HepG2 (cell line): Measurements from ENCODE around the gene AFF1. TPM values are rescaled to one million over a fixed set of nuclear protein-coding genes. Genes with fewer than 3 reads are reported as not detected.

Experiments used
- ATF6 ChIP-seq: sonication (generic); formaldehyde crosslinking; conservative IDR thresholded peaks from 2 replicates; pipeline ENCODE4 v1.4.0; 2020; ENCODE audit warnings: missing genetic modification reagents
- CEBPG ChIP-seq: IDR thresholded peaks from 2 replicates; pipeline ENCODE4 v1.6.1; 2016
- CREB1 ChIP-seq, 2 experiments: fragments of 450-650 bp in 1 of 2; IDR thresholded peaks; 2 replicates each; pipeline ENCODE4 v1.6.1; 2016 to 2017; ENCODE audit warnings: control low read depth in 1 of 2, mild to moderate bottlenecking in 1 of 2, missing compliant biosample characterization in 1 of 2, missing genetic modification characterization in 1 of 2
- FOXO1 ChIP-seq: sonication (generic); formaldehyde crosslinking; IDR thresholded peaks from 2 replicates; pipeline ENCODE4 v1.4.0; 2020; ENCODE audit warnings: missing genetic modification reagents
- GATAD1 ChIP-seq: IDR thresholded peaks from 2 replicates; pipeline ENCODE4 v1.6.1; 2016; ENCODE audit warnings: missing genetic modification reagents, missing compliant biosample characterization
- JUND ChIP-seq: sonication (generic); formaldehyde crosslinking; IDR thresholded peaks from 2 replicates; pipeline ENCODE4 v1.8.0; 2022; ENCODE audit warnings: mild to moderate bottlenecking, missing genetic modification reagents
- MAZ ChIP-seq, 2 experiments: sonication (generic) in 1 of 2; formaldehyde crosslinking in 1 of 2; IDR thresholded peaks; 2 replicates each; pipeline versions ENCODE4 v1.5.0 to v1.6.1; 2012 to 2020; ENCODE audit warnings: low read depth in 2 of 2, mild to moderate bottlenecking in 2 of 2, borderline replicate concordance in 1 of 2, improper control_type of control experiment in 1 of 2, low read length in 1 of 2, missing genetic modification reagents in 1 of 2, moderate library complexity in 1 of 2
- MEF2D ChIP-seq: sonication (generic); formaldehyde crosslinking; IDR thresholded peaks from 2 replicates; pipeline ENCODE4 v1.5.1; 2020; ENCODE audit warnings: mild to moderate bottlenecking, missing genetic modification reagents
- MIXL1 ChIP-seq: IDR thresholded peaks from 2 replicates; pipeline ENCODE4 v1.6.1; 2016
- MXD1 ChIP-seq: sonication (generic); formaldehyde crosslinking; IDR thresholded peaks from 2 replicates; pipeline ENCODE4 v1.4.0; 2020; ENCODE audit warnings: mild to moderate bottlenecking, missing genetic modification reagents
- PITX1 ChIP-seq: sonication (generic); formaldehyde crosslinking; IDR thresholded peaks from 2 replicates; pipeline ENCODE4 v1.5.1; 2020; ENCODE audit warnings: mild to moderate bottlenecking, missing genetic modification reagents
- PTBP1 ChIP-seq: fragments of 200-400 bp; formaldehyde crosslinking; IDR thresholded peaks from 2 replicates; pipeline ENCODE4 v1.6.1; 2018; ENCODE audit warnings: low read length, low read depth; ENCODE audit not compliant: poor library complexity, severe bottlenecking
- RFX1 ChIP-seq: fragments of 450-650 bp; IDR thresholded peaks from 2 replicates; pipeline ENCODE4 v1.6.1; 2017
- SIX4 ChIP-seq: sonication (generic); formaldehyde crosslinking; IDR thresholded peaks from 2 replicates; pipeline ENCODE4 v1.4.0; 2020; ENCODE audit warnings: missing genetic modification reagents
- TCF12 ChIP-seq, 2 experiments: fragments of 450-650 bp in 1 of 2; sonication (generic) in 1 of 2; formaldehyde crosslinking in 1 of 2; IDR thresholded peaks; 2 replicates each; pipeline versions ENCODE4 v1.6.1 to v1.8.0; 2017 to 2022; ENCODE audit warnings: antibody characterized with exemption in 1 of 2, mild to moderate bottlenecking in 1 of 2, missing genetic modification reagents in 1 of 2, moderate library complexity in 1 of 2
- TCF7L2 ChIP-seq: IDR thresholded peaks from 2 replicates; pipeline ENCODE4 v1.6.1; 2011; ENCODE audit warnings: mild to moderate bottlenecking, low read depth, low read length, moderate library complexity
- TFE3 ChIP-seq: IDR thresholded peaks from 2 replicates; pipeline ENCODE4 v1.6.1; 2016
- ZBTB2 ChIP-seq: sonication (generic); formaldehyde crosslinking; IDR thresholded peaks from 2 replicates; pipeline ENCODE4 v1.8.0; 2022; ENCODE audit warnings: low read depth, missing genetic modification reagents
- ZBTB8A ChIP-seq: sonication (generic); formaldehyde crosslinking; IDR thresholded peaks from 2 replicates; pipeline ENCODE4 v1.4.0; 2020; ENCODE audit warnings: mild to moderate bottlenecking, low read depth, missing genetic modification reagents, borderline replicate concordance
- ZNF501 ChIP-seq: sonication (generic); formaldehyde crosslinking; IDR thresholded peaks from 2 replicates; pipeline ENCODE4 v1.5.1; 2020; ENCODE audit warnings: mild to moderate bottlenecking, moderate library complexity, missing genetic modification reagents
- ZNF567 ChIP-seq: sonication (generic); formaldehyde crosslinking; IDR thresholded peaks from 2 replicates; pipeline ENCODE4 v1.8.1; 2023; ENCODE audit warnings: mild to moderate bottlenecking, missing genetic modification reagents, borderline replicate concordance
- ZNF598 ChIP-seq: sonication (generic); formaldehyde crosslinking; IDR thresholded peaks from 2 replicates; pipeline ENCODE4 v1.5.1; 2020; ENCODE audit warnings: mild to moderate bottlenecking, missing genetic modification reagents, borderline replicate concordance
- ZNF784 ChIP-seq: sonication (generic); formaldehyde crosslinking; IDR thresholded peaks from 2 replicates; pipeline ENCODE4 v1.5.1; 2020; ENCODE audit warnings: missing genetic modification reagents, mild to moderate bottlenecking, borderline replicate concordance
- polyA plus RNA-seq, 8 experiments: library from polyadenylated mRNA; depleted of rRNA in 3 of 8; stranded (reverse) in 7 of 8; unstranded in 1 of 8; fragments of >200 nt; fragmentation: Illumina TruSeq in 4 of 8; extraction: Trizol in 4 of 8; gene quantifications; 2 replicates each; pipeline versions ENCODE4 v1.2.1 to v1.2.3, GENCODE V29; 2011 to 2016; ENCODE audit warnings: low read depth in 4 of 8, missing spikeins in 1 of 8, mixed read lengths in 1 of 8; ENCODE audit not compliant: insufficient read depth in 1 of 8
- total RNA-seq, 5 experiments: library from RNA; depleted of rRNA; stranded (reverse); fragments of >200 nt; fragmentation: Illumina TruSeq; extraction: Trizol; gene quantifications; 2 replicates each; pipeline ENCODE4 v1.2.3, GENCODE V29; 2016; ENCODE audit warnings: low read depth in 1 of 5

The AFF1 gene
- total and polyA plus RNA-seq, 2 of the 13 experiments (the other 11 are each of a cell fraction or from before 2014, with no cell fraction given): 15.5 to 15.9 TPM

DNA sequence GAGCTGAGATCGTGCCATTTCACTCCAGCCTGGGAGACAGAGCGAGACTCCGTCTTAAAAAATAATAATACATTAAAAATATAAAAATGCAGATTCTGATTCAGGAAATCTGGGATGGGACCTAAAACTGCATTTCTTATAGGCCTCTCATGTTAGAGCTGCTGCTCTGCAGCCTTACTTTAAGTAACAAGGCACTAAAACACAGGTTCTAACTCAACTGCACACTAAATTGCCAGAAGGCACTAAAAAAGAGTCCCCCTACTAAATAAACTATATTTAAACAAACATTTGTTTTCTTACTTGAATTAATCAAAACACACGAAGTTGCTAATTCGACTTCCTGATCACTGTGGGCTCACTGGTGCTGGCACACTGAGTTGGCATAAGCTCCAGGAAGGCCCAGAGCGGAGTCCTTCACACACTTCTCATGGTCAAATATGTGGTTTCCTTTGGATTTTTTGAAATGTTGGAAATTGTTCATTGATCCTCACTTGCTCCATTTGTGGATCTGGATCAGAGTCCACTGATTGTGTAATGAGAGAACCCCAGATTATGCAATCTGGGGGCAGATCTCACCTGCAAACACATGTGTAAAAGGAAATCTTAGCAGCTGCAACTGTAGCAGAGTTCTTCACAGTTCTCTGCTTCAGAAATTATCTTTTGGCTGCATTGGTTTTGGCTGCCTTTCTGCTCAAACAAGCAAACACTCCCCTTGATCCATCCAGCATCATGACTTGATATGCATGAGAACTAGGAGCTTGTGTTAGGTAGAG is 59.3 kb downstream of the AFF1 start (continued):
- no peak for TF ChIP-seq MXD1 (CRISPR knock-in tag)
- TF ChIP-seq TFE3 (CRISPR knock-in tag): peak; percentile 53; the same call in 1 of the 2 replicates
- TF ChIP-seq MAZ (IDR thresholded peaks at IDR 0.05; ENCODE audit: borderline replicate concordance, low read depth, low read length): peak; percentile 61; the same call in 1 of the 2 replicates
- peak; percentile 78 for TF ChIP-seq MAZ (CRISPR knock-in tag; IDR thresholded peaks at IDR 0.05; ENCODE audit: low read depth)
- TF ChIP-seq MEF2D (CRISPR knock-in tag): peak; percentile 92
- TF ChIP-seq ZNF501 (CRISPR knock-in tag): peak; percentile 49; the same call in 1 of the 2 replicates
- no peak for TF ChIP-seq RFX1
- no peak for TF ChIP-seq ZNF598
- peak; percentile 36; the same call in 1 of the 2 replicates for TF ChIP-seq ZNF784 (CRISPR knock-in tag)
- peak; percentile 86; the same call in 1 of the 2 replicates for TF ChIP-seq PITX1 (CRISPR knock-in tag)
- TF ChIP-seq GATAD1: 0 out of 2 replicates have a peak, but pooled peaks have one; percentile 51
- no peak for TF ChIP-seq ATF6
- TF ChIP-seq ZNF567 (CRISPR knock-in tag): no peak
- peak; percentile 65; the same call in 1 of the 2 replicates for TF ChIP-seq SIX4 (CRISPR knock-in tag)
- TF ChIP-seq JUND (CRISPR knock-in tag): peak; percentile 54; the same call in 1 of the 2 replicates
- no peak for TF ChIP-seq PTBP1
- peak; percentile 82 for TF ChIP-seq FOXO1 (CRISPR knock-in tag)
- peak; percentile 97 for TF ChIP-seq CEBPG (CRISPR knock-in tag)
- TF ChIP-seq ZBTB2 (CRISPR knock-in tag): no peak
- TF ChIP-seq ZBTB8A (CRISPR knock-in tag): no peak
- TF ChIP-seq MIXL1: peak; percentile 92
- no peak for TF ChIP-seq CREB1 (IDR thresholded peaks at IDR 0.05)
- TF ChIP-seq CREB1 (CRISPR knock-in tag; IDR thresholded peaks at IDR 0.05): peak; percentile 70
- TF ChIP-seq TCF12 (IDR thresholded peaks at IDR 0.05): no peak
- TF ChIP-seq TCF12 (CRISPR knock-in tag; IDR thresholded peaks at IDR 0.05): 0 out of 2 replicates have a peak, but pooled peaks have one; percentile 20
- TF ChIP-seq TCF7L2: no peak
